GM13977 (cell line): ENCODE data around the gene UBE3B.

Experiments used
- DNase-seq: peaks from one replicate; pipeline ENCODE4 v3.0.0; 2012; ENCODE audit warnings: low spot score
- in situ Hi-C: fragments of 300-500 bp; cut with MboI; formaldehyde crosslinking; loops from one replicate; pipeline ENCODE4 v1.12.0; 2022; ENCODE audit warnings: low sequenced_read_pairs, low pct_unique_long_range_greater_than_20kb, mixed read lengths, inconsistent platforms; ENCODE audit not compliant: unreplicated experiment
- TF ChIP-seq, protein P1 (sequence below): IDR thresholded peaks from 2 replicates; pipeline ENCODE4 v1.5.1; 2012; ENCODE audit warnings: mild to moderate bottlenecking, control low read depth; ENCODE audit not compliant: insufficient read depth; ENCODE audit errors: extremely low read depth, missing control alignments

The UBE3B gene

DNA sequence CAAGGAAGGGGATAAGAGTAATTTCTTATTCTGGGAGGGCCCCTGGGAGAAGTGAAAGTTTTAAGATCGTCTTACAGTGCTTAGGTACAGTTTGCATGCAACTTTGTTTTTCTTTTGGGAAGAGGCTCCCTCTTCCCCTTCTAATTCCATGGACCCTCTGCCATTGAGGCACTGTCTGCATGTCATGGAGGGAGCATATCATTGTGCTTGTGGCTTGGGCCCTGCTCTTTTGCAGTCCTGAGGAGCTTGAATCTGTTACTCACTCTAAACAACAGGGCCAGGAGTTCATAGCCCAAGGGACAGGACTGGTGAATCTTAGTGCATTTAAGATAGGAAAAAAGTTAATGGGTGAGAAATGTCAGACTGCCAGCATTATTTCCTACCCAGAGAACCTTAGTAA is 2.3 kb downstream of the UBE3B start:
- DNase-seq = no peak
- TF ChIP-seq, protein P1, sequence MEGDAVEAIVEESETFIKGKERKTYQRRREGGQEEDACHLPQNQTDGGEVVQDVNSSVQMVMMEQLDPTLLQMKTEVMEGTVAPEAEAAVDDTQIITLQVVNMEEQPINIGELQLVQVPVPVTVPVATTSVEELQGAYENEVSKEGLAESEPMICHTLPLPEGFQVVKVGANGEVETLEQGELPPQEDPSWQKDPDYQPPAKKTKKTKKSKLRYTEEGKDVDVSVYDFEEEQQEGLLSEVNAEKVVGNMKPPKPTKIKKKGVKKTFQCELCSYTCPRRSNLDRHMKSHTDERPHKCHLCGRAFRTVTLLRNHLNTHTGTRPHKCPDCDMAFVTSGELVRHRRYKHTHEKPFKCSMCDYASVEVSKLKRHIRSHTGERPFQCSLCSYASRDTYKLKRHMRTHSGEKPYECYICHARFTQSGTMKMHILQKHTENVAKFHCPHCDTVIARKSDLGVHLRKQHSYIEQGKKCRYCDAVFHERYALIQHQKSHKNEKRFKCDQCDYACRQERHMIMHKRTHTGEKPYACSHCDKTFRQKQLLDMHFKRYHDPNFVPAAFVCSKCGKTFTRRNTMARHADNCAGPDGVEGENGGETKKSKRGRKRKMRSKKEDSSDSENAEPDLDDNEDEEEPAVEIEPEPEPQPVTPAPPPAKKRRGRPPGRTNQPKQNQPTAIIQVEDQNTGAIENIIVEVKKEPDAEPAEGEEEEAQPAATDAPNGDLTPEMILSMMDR = no peak
- in situ Hi-C loops = no loop called here

DNA sequence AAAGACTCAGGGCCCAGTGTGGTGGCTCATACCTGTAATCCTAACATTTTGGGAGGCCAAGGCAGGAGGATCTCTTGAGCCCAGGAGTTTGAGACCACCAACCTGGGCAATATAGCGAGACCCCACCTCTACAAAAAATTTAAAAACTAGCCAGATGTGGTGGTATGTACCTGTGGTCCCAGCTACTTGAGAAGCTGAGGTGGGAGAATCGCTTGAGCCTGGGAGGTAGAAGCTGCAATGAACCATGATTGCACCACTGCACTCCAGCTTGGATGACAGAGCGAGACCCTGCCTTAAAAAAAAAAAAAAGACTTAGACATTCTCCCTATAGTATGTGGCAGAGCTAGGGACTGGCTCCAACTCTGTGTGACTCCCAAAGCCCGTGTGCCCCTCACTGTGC is 2.9 kb downstream of the UBE3B start:
- DNase-seq = no peak
- in situ Hi-C loops = no loop called here
- TF ChIP-seq, protein P1 = no peak

DNA sequence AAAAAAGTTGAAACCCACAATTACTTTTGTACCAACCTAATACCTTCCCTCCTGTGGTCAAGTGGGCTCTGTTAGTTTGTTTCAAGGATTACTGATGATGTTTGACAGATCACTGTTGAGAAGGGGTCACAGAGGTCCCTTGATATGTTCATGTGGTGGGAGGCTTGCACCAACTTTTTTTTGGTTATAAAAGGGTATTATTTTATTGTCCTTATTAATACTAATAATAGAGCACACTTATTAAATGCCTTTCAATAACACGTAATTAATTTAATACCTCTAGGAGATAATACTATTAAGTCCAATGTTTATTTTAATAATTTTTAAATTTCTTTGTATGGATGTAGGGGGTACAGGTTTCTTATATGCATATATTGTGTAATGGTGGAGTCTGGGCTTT is 4.4 kb downstream of the UBE3B start:
- TF ChIP-seq, protein P1 = no peak
- DNase-seq = no peak
- in situ Hi-C loops = no loop called here

- no peak for DNase-seq
- TF ChIP-seq, protein P1 = no peak
These were observed 5.1 kb downstream of the UBE3B start for GRCh38 chr12:109482491-109482890.

GRCh38 chr12:109482894-109483293 is 5.5 kb downstream of the UBE3B start:
- no peak for DNase-seq
- in situ Hi-C loops = no loop called here
- TF ChIP-seq, protein P1 = no peak

More at GRCh38 chr12:109482491-109482890, 5.1 kb downstream of the UBE3B start:
- in situ Hi-C loops = no loop called here

DNA sequence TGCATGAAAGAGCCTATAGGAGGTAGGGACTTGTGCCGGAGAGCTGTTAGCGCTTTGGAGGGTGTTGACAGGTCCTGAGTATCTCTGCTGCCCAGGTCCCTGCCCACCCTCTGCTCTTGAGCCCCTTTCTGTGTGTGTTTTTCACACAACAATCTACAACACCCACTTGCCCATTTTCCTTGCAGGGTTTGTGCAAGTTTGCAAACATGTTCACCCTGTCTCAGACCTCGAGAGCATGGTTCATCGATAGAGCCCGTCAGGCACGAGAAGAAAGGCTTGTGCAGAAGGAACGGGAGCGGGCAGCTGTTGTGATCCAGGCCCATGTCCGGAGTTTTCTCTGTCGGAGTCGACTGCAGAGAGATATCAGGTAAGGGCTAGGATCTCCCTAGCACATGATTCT is 5.9 kb downstream of the UBE3B start:
- TF ChIP-seq, protein P1 = no peak
- DNase-seq = no peak
- in situ Hi-C loops = no loop called here

GRCh38 chr12:109485201-109485600 is 7.8 kb downstream of the UBE3B start:
- in situ Hi-C loops = no loop called here
- TF ChIP-seq, protein P1 = no peak
- DNase-seq = no peak
